ENCODE measurements around the gene OR6T1. TPM values are rescaled to one million over a fixed set of nuclear protein-coding genes. Genes with fewer than 3 reads are reported as not detected.

Gene OR6T1
- total and polyA plus RNA-seq, 9 of the 15 experiments (the other 6 are each of a cell fraction or from before 2014, with no cell fraction given), result not detected

DNA sequence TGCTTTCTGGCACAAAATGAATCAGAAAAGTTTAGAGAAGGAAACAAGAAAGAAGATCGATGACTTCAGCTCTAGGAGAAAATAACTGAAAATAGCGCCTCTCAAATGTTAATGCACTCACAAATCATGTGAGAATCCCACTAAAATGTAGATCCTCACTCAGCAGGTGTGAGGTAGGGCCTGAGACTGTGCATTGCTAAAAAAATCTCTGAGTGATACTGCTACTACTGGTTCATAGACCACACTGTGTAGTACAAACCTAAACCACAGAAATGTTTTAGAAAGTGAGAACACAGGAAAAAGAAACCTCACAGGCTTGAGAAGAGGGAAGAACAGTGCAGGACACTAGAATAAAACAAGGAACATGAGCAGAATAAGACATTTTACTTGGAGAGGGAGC lies 39.7 kb downstream of the OR6T1 start:
- no peaks in the 10 kb centered on the region for H3K36me3 ChIP-seq (ENCODE audit: control insufficient read depth, insufficient read depth, low read length)
- POLR2A ChIA-PET, result no interaction called here
- no TSS peak for BruUV-seq (replicated peaks)
- DNase-seq (ENCODE audit: extremely low read depth in 1 of 4, low spot score in 3 of 4) (no peak), FAIRE-seq (no peak), ATAC-seq (no peak)
- no peak overlapping the region for H3K4me3 ChIP-seq
- H3K9ac ChIP-seq (ENCODE audit: insufficient read depth in 1 of 2, low read depth in 2 of 2, low read length in 2 of 2), result no peak overlapping the region
- 0% methylated on average over 2 of the region's 2 CpGs for WGBS (ENCODE audit: insufficient coverage, low coverage, missing lambda C conversion rate)
- H3K27me3 ChIP-seq (ENCODE audit: control insufficient read depth in 2 of 2, insufficient read depth in 2 of 2, low read length in 2 of 2), result no peaks in the 10 kb centered on the region
- no peak overlapping the region for H2AFZ ChIP-seq (ENCODE audit: low read depth, low read length)
- in situ Hi-C loops (cut with MboI), result no loop called here
- no peak overlapping the region for H3K4me2 ChIP-seq (ENCODE audit: insufficient read depth, low read length)
- no peaks in the 10 kb centered on the region for H3K9me3 ChIP-seq (replicated peaks; ENCODE audit: control insufficient read depth, insufficient read depth, low read depth, low read length)
- intact Hi-C loops (cut with micrococcal nuclease), result no loop called here
- no peak for TF ChIP-seq ZNF133 (CRISPR knock-in tag; IDR thresholded peaks at IDR 0.05)
- no peak for TF ChIP-seq GTF2E2 (tag; IDR thresholded peaks at IDR 0.05)
- TF ChIP-seq MYBL2 (IDR thresholded peaks at IDR 0.05; ENCODE audit: low read depth), result no peak
- no peak for TF ChIP-seq MYBL2 (CRISPR knock-in tag; IDR thresholded peaks at IDR 0.05; ENCODE audit: borderline replicate concordance)
- TF ChIP-seq FOXA1 (IDR thresholded peaks at IDR 0.05; ENCODE audit: borderline replicate concordance), result no peak
- TF ChIP-seq MBD2 (IDR thresholded peaks at IDR 0.05; ENCODE audit: borderline replicate concordance, low read depth), result no peak
- TF ChIP-seq, protein P1, sequence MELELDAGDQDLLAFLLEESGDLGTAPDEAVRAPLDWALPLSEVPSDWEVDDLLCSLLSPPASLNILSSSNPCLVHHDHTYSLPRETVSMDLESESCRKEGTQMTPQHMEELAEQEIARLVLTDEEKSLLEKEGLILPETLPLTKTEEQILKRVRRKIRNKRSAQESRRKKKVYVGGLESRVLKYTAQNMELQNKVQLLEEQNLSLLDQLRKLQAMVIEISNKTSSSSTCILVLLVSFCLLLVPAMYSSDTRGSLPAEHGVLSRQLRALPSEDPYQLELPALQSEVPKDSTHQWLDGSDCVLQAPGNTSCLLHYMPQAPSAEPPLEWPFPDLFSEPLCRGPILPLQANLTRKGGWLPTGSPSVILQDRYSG (tag; conservative IDR thresholded peaks at IDR 0.05; ENCODE audit: low read depth), result no peak
- TF ChIP-seq, protein P2, sequence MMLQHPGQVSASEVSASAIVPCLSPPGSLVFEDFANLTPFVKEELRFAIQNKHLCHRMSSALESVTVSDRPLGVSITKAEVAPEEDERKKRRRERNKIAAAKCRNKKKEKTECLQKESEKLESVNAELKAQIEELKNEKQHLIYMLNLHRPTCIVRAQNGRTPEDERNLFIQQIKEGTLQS (IDR thresholded peaks at IDR 0.05), result no peak
- TF ChIP-seq, protein P2 (CRISPR knock-in tag; conservative IDR thresholded peaks at IDR 0.05), result no peak
- no peak for TF ChIP-seq CBX1 (IDR thresholded peaks at IDR 0.05; ENCODE audit: low read depth)
- TF ChIP-seq CCNT2 (IDR thresholded peaks at IDR 0.05; ENCODE audit: borderline replicate concordance, extremely low read depth, insufficient read length, low read depth, low read length), result no peak
- TF ChIP-seq POLR2AphosphoS2 (IDR thresholded peaks at IDR 0.05; ENCODE audit: low read length), result no peak
- no peak for TF ChIP-seq KDM4B (IDR thresholded peaks at IDR 0.05; ENCODE audit: borderline replicate concordance in 2 of 2, low read depth in 1 of 2)
- TF ChIP-seq, protein P3, sequence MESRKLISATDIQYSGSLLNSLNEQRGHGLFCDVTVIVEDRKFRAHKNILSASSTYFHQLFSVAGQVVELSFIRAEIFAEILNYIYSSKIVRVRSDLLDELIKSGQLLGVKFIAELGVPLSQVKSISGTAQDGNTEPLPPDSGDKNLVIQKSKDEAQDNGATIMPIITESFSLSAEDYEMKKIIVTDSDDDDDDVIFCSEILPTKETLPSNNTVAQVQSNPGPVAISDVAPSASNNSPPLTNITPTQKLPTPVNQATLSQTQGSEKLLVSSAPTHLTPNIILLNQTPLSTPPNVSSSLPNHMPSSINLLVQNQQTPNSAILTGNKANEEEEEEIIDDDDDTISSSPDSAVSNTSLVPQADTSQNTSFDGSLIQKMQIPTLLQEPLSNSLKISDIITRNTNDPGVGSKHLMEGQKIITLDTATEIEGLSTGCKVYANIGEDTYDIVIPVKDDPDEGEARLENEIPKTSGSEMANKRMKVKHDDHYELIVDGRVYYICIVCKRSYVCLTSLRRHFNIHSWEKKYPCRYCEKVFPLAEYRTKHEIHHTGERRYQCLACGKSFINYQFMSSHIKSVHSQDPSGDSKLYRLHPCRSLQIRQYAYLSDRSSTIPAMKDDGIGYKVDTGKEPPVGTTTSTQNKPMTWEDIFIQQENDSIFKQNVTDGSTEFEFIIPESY (CRISPR knock-in tag; IDR thresholded peaks at IDR 0.05), result no peak
- TF ChIP-seq USF1 (CRISPR knock-in tag; IDR thresholded peaks at IDR 0.05), result no peak
- no peak for TF ChIP-seq FOXM1 (IDR thresholded peaks at IDR 0.05; ENCODE audit: low read depth)
- TF ChIP-seq FOXM1 (CRISPR knock-in tag; IDR thresholded peaks at IDR 0.05; ENCODE audit: low read depth), result no peak
- no peak for TF ChIP-seq MIER1 (IDR thresholded peaks at IDR 0.05; ENCODE audit: low read depth)
- no peak for TF ChIP-seq CHCHD3 (CRISPR knock-in tag; IDR thresholded peaks at IDR 0.05)
- TF ChIP-seq RNF2 (IDR thresholded peaks at IDR 0.05), result no peak
- no peak for TF ChIP-seq SOX6 (IDR thresholded peaks at IDR 0.05)
- no peaks in the 10 kb centered on the region for H4K20me1 ChIP-seq (replicated peaks; ENCODE audit: control insufficient read depth, insufficient read depth, low read length)
- no peaks in the 10 kb centered on the region for H3K4me1 ChIP-seq (replicated peaks in 1 of 2; ENCODE audit: control insufficient read depth in 2 of 2, insufficient read depth in 2 of 2, low read length in 2 of 2)
- H3K79me2 ChIP-seq (ENCODE audit: control insufficient read depth, insufficient read depth, low read length), result no peaks in the 10 kb centered on the region
- no peaks in the 10 kb centered on the region for H3K9me1 ChIP-seq (ENCODE audit: control insufficient read depth, insufficient read depth, low read length)
- no peak overlapping the region for H3K27ac ChIP-seq (ENCODE audit: extremely low read depth, low read depth, low read length)
- CTCF ChIA-PET (ENCODE audit: low intra/inter-chr PET ratio), result no interaction called here

Data from K562 (cell line).